CD4-positive, alpha-beta T cell treated with Interleukin-10 for 1 hour (primary cell): ENCODE measurements around the gene WASF3.

Experiments
- DNase-seq: peaks from one replicate; pipeline ENCODE4 v3.0.0-alpha.2; 2020

Gene WASF3

DNA sequence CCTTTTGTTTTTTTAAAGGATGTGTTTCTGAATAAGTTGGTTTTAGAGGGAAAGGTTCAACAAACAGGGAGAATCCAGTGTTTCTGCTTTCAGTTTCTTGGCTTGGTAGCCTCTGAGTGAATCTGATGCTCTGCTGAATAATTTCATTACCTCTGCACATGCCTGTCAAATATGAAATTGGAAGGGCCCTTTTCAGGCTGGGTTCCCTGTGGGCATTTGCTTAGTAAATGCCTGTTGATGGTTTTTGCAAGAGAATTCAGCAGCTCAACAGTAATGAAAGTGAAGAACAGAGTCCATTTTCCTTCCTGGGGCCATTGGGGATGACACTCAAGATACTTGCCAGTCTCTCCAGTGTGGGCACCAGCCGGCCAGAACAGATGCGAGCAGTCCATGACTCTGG is 128.8 kb downstream of the WASF3 start:
- DNase-seq = no peak

DNA sequence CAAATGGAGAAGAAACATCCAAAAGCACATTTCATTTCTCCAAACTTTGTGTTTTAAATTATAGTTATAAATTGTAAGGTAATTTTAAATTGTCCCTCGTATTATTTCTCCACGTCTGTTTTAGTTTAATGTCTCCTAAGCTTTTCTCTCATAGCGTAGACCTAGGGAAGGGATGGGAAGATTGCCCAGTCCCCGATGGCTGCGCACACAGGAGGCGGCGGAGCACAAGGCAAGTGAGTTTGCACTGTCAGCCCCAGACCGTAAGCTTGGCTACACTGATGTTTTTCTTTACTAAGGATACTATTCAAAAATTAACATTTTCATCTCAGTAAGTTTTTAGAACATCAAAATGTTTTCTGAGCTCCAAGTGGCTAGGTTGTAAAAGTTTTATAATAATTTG is 130.8 kb downstream of the WASF3 start:
- DNase-seq = no peak

DNA sequence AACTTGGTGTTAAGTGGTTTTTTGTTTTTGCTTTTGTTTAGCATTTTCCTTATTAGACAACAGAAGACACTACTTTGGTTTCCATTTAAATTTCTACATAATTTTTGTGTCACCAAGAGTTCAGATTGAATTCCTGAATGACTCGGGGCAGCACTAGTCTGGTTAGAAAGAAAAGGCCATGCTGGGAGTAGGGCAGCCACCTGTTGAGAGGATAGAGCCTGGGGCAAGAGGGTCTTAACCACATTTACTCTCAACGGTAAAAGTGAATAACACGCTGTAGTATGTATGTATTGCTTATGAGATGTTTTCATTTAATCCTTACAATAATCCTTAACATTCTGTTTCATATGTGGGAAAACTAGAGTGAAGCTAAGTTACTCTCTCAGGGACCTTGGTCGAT is 131.5 kb downstream of the WASF3 start:
- DNase-seq = no peak

DNA sequence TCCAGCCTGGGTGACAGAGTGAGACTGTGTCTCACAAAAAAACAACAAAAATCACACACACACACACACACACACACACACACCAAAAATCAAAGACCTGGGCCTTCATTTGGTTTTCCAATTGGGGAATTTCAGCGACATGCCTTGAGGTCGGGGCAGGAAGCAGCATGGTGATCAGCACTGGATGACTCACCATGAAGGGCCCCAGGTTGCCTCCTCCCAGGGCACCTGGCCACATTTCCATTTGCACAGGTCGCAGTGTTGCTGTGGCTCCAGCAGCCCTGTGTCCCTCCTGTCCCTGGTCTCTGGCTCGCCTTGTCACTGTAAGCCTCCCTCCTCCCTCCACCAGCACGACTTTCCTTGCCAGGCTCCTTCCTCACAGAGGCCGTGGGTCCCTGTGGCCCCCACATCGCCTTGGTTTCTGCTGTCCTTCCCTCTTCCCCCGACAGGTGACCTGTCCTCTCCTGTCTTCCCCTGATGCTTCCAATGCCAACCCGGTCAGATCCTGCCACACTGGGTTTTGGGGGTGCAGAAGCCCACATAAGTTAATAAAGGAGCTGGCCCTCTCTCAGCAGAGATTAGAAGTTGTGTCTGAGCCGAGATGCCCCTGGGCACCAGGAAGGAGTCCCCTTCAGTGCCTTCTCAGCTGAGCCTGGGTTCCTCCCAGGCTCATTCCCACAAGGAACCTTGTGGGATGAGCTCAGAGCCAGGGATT is 136.4 kb downstream of the WASF3 start:
- DNase-seq = no peak

DNA sequence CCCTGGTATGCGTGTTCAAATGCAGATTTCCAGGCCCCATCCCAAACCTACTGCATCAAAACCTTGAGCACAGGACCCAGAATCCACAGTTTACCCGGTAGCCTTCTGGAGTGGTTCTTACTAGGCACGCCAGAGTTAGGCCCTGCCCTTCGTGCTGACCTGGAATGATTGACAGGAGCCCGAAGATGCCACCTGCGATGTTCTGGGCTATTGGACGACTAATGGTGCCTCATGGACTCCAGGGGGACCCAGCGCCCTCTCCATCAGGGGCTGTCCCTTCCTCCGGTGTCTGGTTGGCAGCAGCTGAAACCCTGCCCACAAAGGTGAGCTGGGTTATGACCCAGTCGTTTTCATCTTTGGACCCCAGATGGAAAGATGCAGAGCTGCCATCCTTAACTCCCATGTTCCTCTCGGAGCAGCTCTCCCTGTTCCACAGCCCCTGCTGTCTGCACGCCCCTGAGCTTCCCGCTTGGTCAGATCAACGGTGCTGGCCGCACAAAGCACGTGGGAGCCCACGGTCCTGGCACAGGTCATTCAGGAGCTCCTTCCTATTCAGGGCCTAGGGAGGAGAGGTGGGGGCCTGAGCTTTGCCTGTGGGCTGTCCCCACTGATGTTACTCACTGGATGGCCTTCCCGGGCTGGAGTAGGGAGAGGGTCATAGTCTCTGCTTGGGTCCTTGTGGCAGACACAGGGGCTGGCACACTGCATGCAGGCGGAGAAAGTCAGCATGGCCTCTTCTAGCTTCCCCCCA is 137.3 kb downstream of the WASF3 start:
- no peak for DNase-seq

DNA sequence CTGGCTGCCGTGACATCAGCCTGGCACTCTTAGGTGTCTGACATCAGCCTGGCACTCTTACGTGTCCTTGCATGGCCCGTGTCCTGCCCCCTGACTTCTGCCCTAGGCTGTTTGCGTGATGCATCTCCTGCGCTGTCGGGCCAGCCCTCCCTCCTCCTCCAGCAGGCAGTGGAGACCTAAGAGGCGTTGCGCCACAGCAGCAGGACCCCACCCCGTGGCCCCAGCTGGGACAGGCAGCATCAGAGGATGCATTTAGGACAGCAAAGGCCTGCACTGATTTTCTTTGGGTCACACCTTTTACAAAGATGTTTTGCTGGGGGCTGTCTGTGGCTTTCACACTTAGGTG is 137.8 kb downstream of the WASF3 start:
- no peak for DNase-seq

DNA sequence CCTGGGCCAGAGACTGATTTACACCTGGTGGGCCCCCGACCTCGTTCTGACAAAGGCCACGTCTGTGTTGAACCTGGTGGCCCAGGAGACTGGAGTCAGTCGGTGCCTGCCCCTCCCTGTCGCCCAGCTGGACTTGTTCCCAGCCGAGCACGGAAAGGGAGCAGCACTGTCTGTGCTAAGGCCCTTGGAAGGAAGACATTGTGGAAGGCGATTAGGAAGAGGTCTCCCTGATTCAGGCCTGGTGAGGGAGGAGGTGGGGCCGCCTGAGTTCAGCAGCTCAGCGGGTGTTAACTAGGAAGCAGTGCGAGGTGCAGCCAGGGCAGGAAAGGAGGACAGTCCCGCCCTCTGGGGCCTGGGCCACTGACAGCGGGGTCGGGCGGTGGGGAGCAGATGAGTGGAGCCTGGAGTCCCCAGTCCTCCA is 138.4 kb downstream of the WASF3 start:
- no peak for DNase-seq

GRCh38 chr13:26697069-26697955 is 139.8 kb downstream of the WASF3 start:
- no peak for DNase-seq

GRCh38 chr13:26698392-26699196 is 141.1 kb downstream of the WASF3 start:
- DNase-seq = peak; percentile 80

DNA sequence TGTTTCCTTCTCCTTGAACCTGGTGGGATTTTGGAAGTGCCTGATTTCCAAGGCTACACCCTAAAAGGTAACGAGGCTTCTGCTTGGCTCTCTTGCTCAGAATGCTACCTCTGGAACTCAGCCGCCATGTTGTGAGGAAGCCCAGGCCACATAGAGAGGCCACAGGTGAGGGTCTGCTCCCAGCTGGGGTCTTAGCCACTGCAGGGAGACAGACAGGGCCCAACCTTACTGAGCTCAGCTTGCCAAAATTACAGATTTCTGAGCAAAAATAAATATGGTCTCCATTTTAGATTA is 141.7 kb downstream of the WASF3 start:
- no peak for DNase-seq

DNA sequence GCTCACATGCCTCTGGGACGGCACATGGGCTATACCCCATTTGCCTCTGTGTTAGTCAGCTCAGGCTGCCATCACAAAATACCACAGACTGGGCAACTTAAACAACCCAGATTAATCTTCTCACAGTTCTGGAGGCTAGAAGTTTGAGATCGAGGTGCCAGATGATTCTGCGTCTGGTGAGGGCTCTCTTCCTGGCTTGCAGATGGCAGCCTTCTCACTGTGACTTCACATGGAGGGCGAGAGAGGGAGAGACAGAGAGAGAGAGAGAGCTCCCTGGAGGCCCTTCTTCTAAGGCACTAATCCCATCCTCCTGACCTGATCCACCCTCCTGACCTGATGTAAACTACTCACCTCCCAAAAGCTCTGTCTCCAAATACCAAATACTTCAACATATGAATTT is 148.1 kb downstream of the WASF3 start:
- DNase-seq = no peak

- no peak for DNase-seq
Observed at GRCh38 chr13:26706381-26706780, 148.9 kb downstream of the WASF3 start.

DNA sequence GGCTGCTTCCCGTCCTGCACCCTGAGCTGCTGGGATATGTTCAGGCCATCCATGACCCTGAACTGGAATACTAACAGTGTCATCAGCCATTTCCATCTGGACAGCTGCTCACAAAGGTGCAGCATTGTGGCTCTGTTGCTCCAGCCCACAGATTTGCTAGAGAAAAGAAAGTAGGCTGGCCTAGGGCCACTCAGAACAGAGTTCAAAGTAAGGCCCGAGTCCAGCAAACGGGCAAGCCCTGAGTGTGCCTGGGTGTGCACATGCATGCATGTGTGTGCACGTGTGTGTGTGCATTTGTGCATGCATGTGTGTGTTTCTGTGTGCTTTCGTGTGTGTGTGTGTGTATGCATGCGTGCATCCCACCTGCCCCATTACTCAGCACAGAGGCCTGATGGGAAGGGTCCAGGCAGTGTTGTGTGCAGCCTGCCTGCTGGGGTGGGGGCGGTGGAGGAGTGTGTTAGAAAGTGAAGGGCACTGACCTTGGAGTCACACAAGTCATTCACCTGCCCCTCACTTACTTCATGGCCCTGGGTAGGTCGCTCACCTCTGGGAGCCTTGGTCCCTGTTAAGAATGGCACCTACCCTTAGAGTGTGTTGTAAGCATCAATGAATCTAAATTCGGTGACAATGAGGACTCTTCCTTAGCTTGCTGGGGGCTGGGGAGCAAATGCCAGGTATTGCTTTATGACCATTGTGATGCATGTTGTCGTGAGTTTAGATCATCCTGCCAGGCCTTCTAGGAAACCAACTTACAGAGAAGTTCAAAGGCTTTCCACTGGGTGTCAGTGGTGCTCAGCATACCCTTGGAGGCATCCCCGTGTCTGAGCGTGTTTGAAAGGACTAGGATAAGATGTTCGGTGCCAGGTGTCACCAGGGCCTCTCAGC is 149.9 kb downstream of the WASF3 start:
- DNase-seq = peak; percentile 60

GRCh38 chr13:26708007-26708297 is 150.5 kb downstream of the WASF3 start:
- no peak for DNase-seq

- no peak for DNase-seq
Observed at GRCh38 chr13:26709461-26709860, 152.0 kb downstream of the WASF3 start.

DNA sequence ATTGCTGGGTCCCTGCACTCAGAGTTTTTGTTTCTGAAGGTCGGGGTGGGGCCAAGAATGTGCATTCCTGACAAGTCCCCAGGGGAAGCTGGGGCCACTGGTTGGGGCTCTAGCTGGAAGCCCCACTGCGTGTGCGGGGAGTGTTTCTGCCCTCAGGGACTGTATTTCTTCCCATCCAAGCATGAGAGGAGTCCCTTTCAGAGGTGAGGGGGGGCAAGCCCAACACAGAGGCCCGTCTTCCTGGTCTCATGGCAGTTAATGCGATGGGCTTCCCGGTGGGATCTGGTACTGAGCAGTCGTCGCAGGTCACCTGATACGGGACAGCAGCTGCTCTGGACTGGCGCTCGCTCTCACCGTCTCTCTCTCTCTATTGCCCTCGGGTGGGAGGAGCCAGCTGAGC is 152.7 kb downstream of the WASF3 start:
- no peak for DNase-seq

DNA sequence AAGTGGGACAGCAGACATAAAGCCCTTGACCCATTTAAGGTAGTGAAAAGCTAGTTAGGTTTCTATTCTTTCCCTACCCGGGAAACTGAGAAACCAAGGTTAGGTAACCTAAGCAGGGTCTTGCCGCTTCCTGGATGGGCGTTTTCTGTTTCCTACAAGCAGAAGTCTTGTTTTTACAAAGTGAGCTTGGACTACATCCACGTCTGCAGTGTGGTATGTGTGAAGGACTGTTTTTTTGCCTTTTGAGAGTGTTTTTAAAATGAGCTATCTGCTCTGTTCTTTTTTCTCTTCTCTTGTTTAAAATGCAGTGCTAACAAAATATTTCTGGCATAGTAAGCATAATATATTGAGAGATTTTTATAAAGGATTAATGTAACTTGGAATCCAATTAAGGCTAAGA is 153.7 kb downstream of the WASF3 start:
- DNase-seq = no peak

DNA sequence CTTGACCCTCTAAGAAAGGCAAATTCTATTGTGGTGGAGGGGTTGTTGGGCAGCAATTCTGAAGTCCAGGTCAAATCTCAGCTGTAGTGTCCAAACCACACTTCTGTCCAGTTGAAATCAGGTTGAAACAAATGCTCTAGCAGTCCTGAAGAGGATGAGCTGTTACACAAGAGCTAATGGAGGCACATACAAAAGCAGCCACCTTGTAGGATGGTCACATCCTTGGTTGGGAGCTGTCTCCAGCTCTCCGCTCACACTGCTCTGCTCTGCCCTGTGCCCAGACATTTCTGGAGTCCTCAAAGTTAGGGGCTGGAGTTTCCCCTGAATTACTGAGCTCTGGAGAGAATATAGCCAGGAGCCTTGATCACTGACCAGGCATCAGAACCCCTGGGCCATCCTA is 155.9 kb downstream of the WASF3 start:
- DNase-seq = no peak

- DNase-seq = no peak
Observed at GRCh38 chr13:26716984-26717383, 159.5 kb downstream of the WASF3 start.

GRCh38 chr13:26718146-26718545 is 160.7 kb downstream of the WASF3 start:
- no peak for DNase-seq

DNA sequence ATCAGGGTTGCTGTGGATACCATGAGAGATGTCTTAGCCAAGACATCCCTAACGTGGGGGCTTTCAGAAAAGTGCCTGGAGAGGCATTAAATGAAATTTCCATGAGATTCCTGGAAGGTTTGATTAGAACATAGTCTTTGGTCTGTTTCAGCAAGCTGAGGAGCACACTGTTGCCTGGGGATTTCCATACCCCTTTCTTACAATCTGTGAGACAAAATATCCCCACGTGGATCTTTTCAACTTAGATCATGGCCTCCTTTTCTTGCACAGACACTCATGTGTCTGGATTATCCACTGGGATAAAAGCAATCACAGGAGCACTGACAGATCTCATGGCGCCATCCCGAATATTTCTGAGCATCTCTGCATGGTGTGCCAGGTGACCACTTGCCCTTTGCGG is 161.4 kb downstream of the WASF3 start:
- no peak for DNase-seq

GRCh38 chr13:26719356-26719945 is 162.0 kb downstream of the WASF3 start:
- DNase-seq = no peak
